Myocyte (in vitro differentiated cells): ENCODE results near the gene ASIC3. TPM values are rescaled to one million over a fixed set of nuclear protein-coding genes. Genes with fewer than 3 reads are reported as not detected.
"Not testable (repeated sequence)": the region's sequence is repeated elsewhere in the genome, so short reads cannot be mapped to it uniquely, and the experiment has no call there.

Experiments used
- DNase-seq: peaks from one replicate; pipeline ENCODE4 v3.0.0-alpha.2; 2012; ENCODE audit warnings: low read depth
- total RNA-seq: library from RNA; depleted of rRNA; stranded (reverse); fragments of >200 nt; gene quantifications from 2 replicates; pipeline ENCODE4 v1.2.3, GENCODE V29; 2014

ASIC3 gene
- total RNA-seq, 1 donor from 2014 or later, result 5.5 TPM

- no peak for DNase-seq
Observed at GRCh38 chr7:151032936-151033863, 15.1 kb upstream of the ASIC3 start.

GRCh38 chr7:151033864-151034249 is 14.5 kb upstream of the ASIC3 start:
- DNase-seq, result no peak

- DNase-seq, result no peak
Observed at GRCh38 chr7:151034312-151035025, 13.9 kb upstream of the ASIC3 start.

- no peak for DNase-seq
Observed at GRCh38 chr7:151035026-151035717, 13.2 kb upstream of the ASIC3 start.

GRCh38 chr7:151035902-151036301 is 12.4 kb upstream of the ASIC3 start:
- no peak for DNase-seq

- peak; percentile 90 for DNase-seq
Observed at GRCh38 chr7:151038951-151039849, 9.1 kb upstream of the ASIC3 start.

- peak; percentile 84 for DNase-seq
Observed at GRCh38 chr7:151039850-151040548, 8.3 kb upstream of the ASIC3 start.

GRCh38 chr7:151040616-151041375 is 7.5 kb upstream of the ASIC3 start:
- no peak for DNase-seq

- not testable (repeated sequence) for DNase-seq
Observed at GRCh38 chr7:151043449-151043848, 4.9 kb upstream of the ASIC3 start.

- no peak for DNase-seq
Observed at GRCh38 chr7:151043959-151044358, 4.4 kb upstream of the ASIC3 start.

- DNase-seq, result no peak
Observed at GRCh38 chr7:151045262-151045661, 3.1 kb upstream of the ASIC3 start.

GRCh38 chr7:151045967-151046366 is 2.4 kb upstream of the ASIC3 start:
- no peak for DNase-seq

- DNase-seq, result peak; percentile 87
Observed at GRCh38 chr7:151046603-151047573, 1.4 kb upstream of the ASIC3 start.

- DNase-seq, result no peak
Observed at GRCh38 chr7:151048911-151049463, 656 bp downstream of the ASIC3 start.

GRCh38 chr7:151051108-151051507 is 2.8 kb downstream of the ASIC3 start:
- peak; percentile 40 for DNase-seq

- no peak for DNase-seq
Observed at GRCh38 chr7:151053096-151053495, 4.8 kb downstream of the ASIC3 start.

- no peak for DNase-seq
Observed at GRCh38 chr7:151053751-151054150, 5.4 kb downstream of the ASIC3 start.

- DNase-seq, result no peak
Observed at GRCh38 chr7:151056283-151056665, 7.9 kb downstream of the ASIC3 start.
